NCI-H187 treated with DMSO at 0.1 percent for 48 hours (cell line): ENCODE results near the gene RSPH10B2.
"Not testable (repeated sequence)": the region's sequence is repeated elsewhere in the genome, so short reads cannot be mapped to it uniquely, and the experiment has no call there.

Experiments
- DNase-seq: peaks from one replicate; lab custom pipeline; 2025; lab: John Stamatoyannopoulos, UW

The RSPH10B2 gene

DNA sequence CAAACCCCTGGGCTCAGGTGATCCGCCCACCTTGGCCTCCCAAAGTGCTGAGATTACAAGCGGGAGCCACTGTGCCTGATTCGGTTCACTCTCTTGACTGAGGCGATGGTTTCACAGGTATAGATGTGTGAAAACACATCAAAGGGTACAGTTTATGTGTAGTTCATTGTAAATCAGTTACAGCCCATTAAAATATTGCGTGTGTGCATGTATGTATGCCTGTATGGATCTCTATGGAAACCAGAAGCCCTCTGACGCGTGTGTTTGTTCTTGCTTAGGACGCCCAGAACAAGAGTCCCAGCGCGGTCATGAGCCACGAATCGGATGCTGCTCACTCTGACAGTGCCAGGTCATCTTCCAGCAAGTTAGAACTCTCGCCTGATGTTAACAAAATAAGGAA, 35.5 kb downstream of the RSPH10B2 start:
- not testable (repeated sequence) for DNase-seq

DNA sequence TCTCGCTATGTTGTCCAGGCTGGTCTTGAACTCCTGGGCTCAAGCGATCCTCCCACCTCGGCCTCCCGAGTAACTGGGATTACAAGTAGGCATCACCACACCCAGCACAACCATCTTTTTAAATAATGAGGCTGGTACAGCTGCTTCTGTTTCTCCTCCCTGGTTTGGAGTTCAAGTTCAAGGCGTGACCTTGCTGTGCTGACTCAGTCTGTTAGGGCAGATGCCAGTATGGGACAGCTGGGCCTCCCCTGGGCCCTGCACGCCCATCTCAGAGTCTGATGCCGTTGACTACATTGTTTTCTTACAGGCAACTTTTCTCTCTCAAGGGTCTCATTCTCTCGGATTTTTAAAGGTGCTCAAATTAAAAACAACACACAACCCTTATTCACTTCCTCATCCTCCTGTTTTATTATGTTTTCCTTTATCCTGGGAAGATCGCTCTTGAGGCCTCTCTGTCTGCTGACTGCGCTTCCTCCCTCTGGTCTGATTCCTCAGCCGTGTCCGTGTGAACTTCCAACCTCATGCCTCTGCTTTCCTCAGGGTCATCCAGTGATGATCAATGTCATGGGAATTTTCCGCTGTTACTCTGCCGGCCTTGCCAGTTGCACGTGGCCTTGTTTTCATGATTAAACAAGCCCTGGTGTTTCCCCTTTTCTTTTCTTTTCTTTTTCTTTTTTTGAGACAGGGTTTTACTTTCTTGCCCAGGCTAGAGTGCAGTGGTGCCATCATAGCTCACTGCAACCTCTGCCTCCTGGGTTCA, 38.4 kb downstream of the RSPH10B2 start:
- DNase-seq: not testable (repeated sequence)

- DNase-seq: not testable (repeated sequence)
Measured at GRCh38 chr7:6794276-6794675, 40.4 kb downstream of the RSPH10B2 start.

DNA sequence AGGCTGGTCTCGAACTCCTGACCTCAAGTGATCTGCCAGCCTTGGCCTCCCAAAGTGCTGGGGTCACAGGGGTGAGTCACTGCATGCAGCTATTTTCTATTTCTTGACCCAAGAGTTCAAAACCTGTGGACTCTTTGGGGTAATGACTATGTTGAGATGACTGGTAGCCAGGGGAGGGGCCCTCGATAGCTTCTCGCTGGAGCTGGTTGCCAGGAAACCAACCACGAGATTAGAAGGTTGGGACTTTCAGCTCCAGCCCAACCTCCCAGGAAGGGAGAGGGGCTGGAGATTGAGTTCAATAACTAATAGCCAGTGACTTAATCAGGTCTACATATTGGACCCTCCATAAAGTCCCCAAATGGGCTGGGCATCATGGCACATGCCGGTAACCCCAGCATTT, 43.3 kb downstream of the RSPH10B2 start:
- DNase-seq: not testable (repeated sequence)

GRCh38 chr7:6798047-6798446, 44.1 kb downstream of the RSPH10B2 start:
- DNase-seq: not testable (repeated sequence)

- DNase-seq: not testable (repeated sequence)
Measured at GRCh38 chr7:6799887-6800286, 46.0 kb downstream of the RSPH10B2 start.

GRCh38 chr7:6800331-6800730, 46.4 kb downstream of the RSPH10B2 start:
- DNase-seq: not testable (repeated sequence)

DNA sequence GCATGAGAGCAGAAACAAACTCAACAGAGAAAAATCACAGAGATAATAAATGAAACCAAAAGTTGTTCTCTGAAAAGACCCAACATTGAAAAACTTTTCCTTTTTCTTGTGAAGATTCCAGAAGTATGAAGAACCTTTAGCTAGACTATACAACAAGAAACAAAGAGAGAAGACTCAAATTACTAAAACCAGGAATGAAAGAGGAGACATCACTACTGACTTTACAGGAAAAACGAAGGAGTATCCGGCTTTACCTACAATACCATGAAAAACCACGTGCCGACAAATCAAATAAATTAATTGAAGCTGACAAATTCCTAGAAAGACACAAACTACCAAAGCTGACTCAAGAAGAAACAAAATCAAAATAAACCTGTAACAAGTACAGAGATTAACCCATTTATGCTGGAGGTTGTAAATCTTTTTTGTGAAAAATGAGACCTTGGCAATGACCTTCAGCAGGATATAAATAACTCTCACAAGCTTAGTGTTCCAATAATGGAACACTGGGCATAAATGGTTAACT, 53.6 kb downstream of the RSPH10B2 start:
- DNase-seq: not testable (repeated sequence)

- DNase-seq: not testable (repeated sequence)
Measured at GRCh38 chr7:6807959-6808358, 54.1 kb downstream of the RSPH10B2 start.

DNA sequence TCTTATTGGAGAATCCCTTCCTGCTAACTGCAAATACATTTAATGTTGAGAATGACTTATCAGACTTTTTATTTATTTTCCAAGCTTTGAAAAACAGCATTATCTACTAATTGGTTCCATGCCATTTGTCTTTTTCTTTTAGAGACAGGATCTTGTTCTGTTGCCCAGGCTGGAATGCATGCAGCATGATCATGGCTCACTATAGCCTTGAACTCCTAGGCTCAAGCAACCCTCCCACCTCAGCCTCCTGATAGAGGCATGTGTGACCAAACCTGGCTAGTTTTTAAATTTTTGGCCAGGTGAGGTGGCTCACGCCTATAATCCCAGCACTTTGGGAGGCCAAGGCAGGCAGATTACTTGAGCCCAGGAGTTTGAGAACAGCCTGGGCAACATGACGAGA, 59.1 kb downstream of the RSPH10B2 start:
- not testable (repeated sequence) for DNase-seq

DNA sequence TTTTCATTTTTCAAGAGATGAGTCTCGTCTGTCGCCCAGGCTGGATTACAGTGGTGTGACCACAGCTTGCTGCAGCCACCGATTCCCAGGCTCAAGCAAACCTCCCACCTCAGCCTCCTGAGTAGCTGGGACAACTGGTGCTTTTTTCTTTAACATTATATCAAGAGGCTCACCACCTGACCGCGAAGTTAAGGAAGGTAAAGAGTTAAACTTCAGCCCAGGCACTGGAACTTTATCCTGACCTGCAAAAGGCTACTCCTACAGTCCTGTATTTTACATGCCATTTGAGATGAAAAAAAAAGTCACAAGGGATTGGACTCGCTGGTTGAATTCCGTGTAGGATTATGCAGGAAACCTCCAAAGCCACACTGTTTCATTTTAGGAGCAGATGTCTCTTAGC, 61.6 kb downstream of the RSPH10B2 start:
- not testable (repeated sequence) for DNase-seq

- DNase-seq: not testable (repeated sequence)
Measured at GRCh38 chr7:6821622-6822021, 67.7 kb downstream of the RSPH10B2 start.

DNA sequence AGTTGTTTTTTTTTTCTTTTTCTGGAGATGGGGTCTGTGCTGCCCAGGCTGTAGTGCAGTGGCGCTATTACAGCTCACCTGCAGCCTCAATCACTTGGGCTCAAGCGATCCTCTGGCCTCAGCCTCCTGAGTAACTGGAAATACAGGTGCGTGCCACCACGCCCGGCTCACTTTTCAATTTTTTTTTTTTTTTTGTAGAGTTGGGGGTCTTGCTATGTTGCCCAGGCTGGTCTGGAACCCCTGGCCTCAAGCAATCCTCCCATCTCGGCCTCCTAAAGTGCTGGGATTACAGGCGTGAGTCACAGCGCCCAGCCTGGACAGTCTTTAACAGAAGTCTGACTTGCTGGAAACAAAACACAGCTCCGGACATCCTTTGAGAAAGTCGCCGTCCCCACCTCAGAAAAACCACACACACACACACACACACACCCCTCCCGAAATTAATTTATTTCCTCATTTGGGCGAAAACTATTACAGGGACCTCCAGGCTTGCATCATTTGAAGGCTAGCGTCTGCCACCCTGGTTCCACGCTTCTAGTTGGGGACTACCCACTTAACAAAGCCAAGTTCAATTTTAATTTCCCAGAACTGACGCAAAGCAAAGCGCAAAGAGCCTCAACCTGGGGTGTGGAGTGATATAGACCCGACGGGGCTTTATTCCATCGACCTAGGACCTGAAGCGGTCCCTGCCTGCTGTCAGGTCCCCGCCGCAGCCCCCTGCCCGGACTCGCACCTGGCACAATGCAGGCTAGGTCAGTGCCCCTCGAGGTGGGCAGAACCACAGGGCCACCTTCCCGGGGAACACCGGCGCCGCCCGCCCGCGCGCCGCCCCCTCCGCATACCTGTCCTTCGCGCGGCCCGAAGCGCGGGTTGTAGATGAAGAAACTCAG, 71.6 kb downstream of the RSPH10B2 start:
- not testable (repeated sequence) for DNase-seq

- not testable (repeated sequence) for DNase-seq
Measured at GRCh38 chr7:6826151-6826550, 72.2 kb downstream of the RSPH10B2 start, which contains the start of gene CCZ1B. TSS of gene CCZ1B (minus strand) at chr7:6826275. CDS start at chr7:6826197, 78 bp downstream.

- not testable (repeated sequence) for DNase-seq
Measured at GRCh38 chr7:6827180-6827579, 73.3 kb downstream of the RSPH10B2 start.

DNA sequence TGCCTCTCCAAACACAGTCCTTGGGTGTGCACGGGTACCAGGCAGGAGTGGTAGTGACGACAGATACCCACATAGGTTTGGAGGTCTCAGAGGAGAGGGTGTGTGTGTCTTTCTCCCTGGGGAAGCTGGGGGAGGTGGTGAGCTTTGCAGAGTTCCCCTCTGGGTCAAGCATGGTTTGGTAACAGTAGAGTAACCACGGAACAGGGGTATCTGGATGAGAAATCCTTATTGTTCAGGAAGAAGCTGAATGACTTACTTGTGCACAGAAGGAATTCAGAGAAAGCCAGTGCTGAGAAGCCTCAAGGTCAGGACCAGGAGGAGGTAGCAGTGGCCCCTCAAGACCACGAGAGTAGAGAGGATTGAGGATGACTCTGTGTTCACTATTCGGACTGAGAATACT, 75.7 kb downstream of the RSPH10B2 start:
- not testable (repeated sequence) for DNase-seq

GRCh38 chr7:6830026-6830425, 76.1 kb downstream of the RSPH10B2 start:
- DNase-seq: not testable (repeated sequence)

DNA sequence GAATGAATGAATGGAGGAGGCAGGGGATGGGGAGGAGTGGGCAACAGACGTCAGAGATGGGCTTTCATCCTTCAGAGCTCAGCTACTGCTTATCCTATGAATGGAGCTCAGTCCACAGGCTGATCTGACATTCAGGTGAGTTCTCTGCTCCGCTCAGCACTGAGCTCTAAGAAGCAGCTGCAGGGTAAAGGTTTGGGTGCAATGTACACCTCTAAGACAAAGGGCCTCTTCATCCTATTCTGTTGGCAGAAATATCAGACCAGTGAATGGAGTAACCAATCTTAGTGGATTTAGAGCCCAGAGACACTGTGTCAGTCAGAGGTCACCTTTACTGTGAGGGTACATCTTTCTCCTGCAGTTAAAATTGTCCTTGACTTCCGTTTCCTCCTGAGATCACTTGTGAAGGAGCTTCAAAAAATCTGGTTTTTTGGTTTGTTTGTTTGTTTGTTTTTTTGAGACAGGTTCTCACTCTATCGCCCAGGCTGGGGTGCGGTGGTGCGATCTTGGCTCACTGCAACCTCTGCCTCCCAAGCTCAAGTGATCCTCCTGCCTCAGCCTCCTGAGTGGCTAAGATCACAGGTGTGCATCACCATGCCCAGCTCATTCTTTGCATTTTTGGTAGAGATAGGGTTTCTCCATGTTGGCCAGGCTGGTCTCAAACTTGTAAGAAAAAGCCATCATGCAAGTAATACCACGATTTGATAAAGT, 77.3 kb downstream of the RSPH10B2 start:
- no peak for DNase-seq

- DNase-seq: no peak
Measured at GRCh38 chr7:6833636-6834035, 79.7 kb downstream of the RSPH10B2 start.

DNA sequence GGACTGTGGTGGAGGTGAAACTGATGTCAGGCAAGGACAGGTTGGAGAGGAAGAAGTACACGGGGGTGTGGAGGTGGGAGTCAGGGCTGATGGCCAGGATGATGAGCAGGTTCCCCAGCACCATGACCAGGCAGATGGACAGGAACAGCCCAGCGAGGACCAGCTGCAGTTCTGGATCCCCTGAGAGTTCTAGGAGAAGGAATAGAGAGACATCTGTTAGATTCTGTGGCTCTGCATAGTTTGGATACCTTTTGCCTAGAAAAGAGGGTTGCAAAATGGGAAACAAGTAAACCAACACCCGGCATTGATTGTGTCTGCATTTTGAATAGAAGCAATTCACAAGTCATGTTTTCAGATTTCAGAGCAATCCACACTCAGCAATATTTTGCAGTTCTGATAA, 81.6 kb downstream of the RSPH10B2 start:
- DNase-seq: not testable (repeated sequence)

DNA sequence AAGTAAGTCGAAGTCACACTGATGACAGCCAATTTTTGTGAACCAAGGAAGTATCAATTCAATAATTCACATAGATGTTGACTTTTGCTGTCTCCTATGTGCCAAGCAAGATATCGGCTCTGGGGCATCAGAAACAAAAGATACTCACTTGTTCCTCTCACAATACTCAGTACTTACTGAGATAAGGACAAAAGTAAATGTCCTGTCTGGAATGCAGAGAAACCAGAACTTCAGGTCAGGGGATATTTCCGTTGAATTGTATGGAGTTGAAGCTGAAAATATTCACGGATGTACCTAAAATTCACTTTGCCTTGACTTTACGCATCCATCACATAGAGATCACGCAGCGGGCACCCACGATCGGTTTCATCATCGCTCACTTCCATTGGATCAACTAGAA, 83.2 kb downstream of the RSPH10B2 start:
- DNase-seq: not testable (repeated sequence)
